SK-N-SH treated with all-trans-retinoic acid at 6 μM for 48 hours (cell line): ENCODE data around the gene SAT1.

Experiments used
- PATZ1 ChIP-seq: fragments of 250-450 bp; sonication (Bioruptor Pico); IDR thresholded peaks from 2 replicates; pipeline ENCODE4 v1.8.0; 2020; ENCODE audit warnings: mild to moderate bottlenecking, moderate library complexity, borderline replicate concordance
- TF ChIP-seq, protein P1 (sequence below): fragments of 250-450 bp; sonication (Bioruptor Pico); IDR thresholded peaks from 2 replicates; pipeline ENCODE4 v1.8.0; 2021; ENCODE audit warnings: low read depth, mild to moderate bottlenecking, moderate library complexity, borderline replicate concordance

DNA sequence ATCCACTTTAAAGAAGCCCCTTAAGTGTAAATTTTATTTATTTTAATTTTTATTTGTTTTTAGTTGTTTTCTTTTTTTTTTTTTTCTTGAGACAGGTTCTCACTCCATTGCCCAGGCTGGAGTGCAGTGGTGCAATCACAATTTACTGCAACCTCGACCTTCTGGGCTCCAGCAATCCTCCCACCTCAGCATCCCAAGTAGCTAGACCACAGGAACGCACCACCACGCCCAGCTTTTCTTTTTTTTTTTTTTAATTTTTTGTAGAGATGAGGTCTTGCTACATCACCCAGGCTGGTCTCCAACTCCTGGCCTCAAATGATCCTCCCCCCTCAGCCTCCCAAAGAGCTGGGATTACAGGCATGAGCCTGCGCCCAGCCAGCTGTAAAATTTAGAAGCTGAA, 6.0 kb downstream of the SAT1 start:
- no peak for TF ChIP-seq PATZ1 (CRISPR knock-in tag)
- TF ChIP-seq, protein P1, sequence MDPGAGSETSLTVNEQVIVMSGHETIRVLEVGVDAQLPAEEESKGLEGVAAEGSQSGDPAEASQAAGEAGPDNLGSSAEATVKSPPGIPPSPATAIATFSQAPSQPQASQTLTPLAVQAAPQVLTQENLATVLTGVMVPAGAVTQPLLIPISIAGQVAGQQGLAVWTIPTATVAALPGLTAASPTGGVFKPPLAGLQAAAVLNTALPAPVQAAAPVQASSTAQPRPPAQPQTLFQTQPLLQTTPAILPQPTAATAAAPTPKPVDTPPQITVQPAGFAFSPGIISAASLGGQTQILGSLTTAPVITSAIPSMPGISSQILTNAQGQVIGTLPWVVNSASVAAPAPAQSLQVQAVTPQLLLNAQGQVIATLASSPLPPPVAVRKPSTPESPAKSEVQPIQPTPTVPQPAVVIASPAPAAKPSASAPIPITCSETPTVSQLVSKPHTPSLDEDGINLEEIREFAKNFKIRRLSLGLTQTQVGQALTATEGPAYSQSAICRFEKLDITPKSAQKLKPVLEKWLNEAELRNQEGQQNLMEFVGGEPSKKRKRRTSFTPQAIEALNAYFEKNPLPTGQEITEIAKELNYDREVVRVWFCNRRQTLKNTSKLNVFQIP (CRISPR knock-in tag), result no peak
